NCI-H2107 (cell line): ENCODE measurements around the gene PRPH.
"Not testable (repeated sequence)": the region's sequence is repeated elsewhere in the genome, so short reads cannot be mapped to it uniquely, and the experiment has no call there.

Source experiments
- DNase-seq: peaks from one replicate; lab custom pipeline; 2025; lab: John Stamatoyannopoulos, UW

Gene PRPH

DNA sequence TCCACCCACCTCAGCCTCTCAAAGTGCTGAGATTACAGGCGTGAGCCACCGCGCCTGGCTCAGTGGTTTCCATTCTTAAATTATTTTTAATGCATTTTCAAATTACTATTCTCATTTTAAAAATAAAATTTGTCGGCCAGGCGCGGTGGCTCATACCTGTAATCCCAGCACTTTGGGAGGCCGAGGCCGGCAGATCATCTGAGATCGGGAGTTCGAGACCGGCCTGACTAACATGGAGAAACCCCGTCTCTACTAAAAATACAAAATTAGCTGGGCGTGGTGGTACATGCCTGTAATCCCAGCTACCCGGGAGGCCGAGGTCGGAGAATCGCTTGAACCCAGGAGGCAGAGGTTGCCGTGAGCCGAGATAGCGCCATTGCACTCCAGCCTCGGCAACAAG lies 38.8 kb downstream of the PRPH start:
- DNase-seq, result not testable (repeated sequence)

DNA sequence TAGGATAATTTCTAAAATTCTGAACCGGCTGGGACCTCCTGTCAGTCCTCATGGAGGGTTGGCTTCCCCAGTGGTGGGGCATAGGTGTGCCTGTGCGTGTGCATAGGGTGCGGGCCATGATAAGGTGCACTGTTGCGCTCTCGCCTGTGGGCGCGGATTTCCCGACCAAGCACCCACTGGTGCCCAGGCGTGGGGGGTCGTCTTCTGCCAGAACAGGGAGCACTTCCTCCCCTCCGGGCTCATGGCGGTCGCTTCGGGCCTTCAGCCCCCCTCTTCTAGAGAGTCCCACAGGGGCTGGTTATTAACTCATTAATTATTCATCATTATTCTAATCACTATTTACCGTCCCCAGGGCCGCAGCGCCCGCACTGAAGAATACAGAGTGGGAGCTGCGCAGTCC lies 39.3 kb downstream of the PRPH start:
- no peak for DNase-seq

GRCh38 chr12:49334681-49335080 lies 39.7 kb downstream of the PRPH start:
- DNase-seq, result no peak

- no peak for DNase-seq
Observed at GRCh38 chr12:49335118-49335954, 40.4 kb downstream of the PRPH start.

- DNase-seq, result no peak
Observed at GRCh38 chr12:49335955-49336644, 41.2 kb downstream of the PRPH start.

GRCh38 chr12:49336645-49337584 lies 42.0 kb downstream of the PRPH start, which contains the start of gene C1QL4:
Gene C1QL4 (minus strand): TSS chr12:49337188. CDS start chr12:49336477, 711 bp downstream.
- DNase-seq, result peak; percentile 43

DNA sequence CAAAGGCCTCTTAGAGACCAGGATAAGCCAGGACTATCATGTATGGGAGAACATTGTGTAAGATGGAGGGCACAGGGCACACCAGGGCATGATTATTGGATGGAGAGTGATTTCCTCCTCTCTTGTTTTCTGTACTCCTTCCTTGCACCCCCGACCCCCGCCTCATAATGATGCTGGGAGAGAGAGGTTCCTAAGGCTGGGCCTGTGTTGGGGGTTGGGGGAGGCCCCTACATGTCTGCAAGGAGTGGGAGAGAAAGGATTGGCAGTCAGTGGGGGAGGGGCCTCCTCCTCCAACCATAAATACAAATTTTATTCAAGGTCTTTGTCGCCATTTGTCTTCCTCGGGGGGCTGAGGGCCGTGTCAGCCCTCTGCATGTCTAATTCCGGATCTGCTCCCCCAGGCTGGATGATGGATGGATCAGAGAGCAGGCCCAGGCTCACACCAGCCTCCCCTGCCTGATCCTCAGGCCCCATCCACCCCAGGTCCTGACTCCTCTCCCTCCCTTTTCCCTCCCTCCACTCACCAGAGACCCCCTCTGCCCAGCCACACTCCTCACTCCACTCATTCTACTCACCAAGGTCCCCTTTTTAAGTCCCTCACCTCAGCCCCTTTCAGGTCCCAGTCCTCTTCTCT lies 44.0 kb downstream of the PRPH start:
- no peak for DNase-seq

DNA sequence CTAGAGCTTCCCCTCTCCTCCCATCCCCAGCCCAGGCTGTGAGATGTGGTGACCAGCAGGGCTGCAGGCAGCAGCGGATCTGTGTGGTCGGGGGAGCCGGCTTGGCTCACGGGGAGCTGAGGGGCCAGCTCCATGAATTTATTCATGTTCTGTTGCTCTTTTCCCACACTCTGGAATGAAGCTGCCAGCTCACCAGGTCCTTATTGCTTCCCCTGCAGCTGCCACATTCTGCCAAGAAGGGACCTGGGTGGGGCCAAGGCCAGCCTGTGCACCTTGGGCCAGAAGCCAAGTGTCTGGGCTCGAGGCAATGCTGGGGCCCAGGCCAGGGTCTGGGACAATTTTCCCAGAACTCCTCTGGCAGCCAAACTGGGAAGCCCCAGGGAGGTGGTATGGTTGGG lies 44.5 kb downstream of the PRPH start:
- DNase-seq, result no peak

GRCh38 chr12:49340095-49340870 lies 45.3 kb downstream of the PRPH start:
- no peak for DNase-seq

DNA sequence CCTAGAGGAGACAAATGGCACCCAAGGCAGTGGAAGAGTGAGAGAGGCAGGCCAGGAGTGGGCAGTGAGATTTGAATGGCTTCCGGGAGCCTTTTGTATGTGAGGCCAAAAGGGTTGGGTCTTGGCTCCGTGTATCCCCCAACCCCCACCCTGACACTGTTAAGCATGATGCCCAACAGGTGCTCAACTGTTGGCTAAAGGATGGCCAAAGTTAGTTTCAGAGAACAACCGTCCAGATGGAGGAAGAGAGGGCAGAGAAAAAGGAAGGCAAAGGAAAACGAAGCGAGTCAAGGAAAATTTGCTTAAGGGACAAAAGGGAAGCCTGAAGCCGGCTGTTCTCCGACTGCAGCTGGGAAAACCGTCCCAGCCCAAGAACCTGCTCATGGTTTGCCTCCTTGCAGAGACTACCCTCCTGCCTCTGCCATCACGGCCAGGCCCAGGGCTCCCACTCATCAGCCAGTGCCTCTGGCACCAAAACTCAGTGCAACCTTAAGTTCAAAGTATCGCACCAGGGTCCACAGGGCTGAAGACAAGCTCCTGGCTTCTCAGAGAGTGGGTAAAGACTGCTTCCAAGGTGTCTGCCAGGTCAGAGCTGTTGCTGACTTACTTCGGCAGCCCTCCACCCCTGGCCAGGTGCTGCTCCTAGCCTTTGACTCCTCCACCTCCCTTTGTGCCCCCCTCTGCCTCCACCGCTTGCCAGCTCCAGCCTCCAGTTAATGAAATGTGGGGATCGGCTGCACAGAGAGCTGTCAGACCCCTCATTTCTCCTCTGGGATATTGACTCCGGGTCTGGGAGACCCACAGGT lies 46.2 kb downstream of the PRPH start:
- DNase-seq, result no peak

DNA sequence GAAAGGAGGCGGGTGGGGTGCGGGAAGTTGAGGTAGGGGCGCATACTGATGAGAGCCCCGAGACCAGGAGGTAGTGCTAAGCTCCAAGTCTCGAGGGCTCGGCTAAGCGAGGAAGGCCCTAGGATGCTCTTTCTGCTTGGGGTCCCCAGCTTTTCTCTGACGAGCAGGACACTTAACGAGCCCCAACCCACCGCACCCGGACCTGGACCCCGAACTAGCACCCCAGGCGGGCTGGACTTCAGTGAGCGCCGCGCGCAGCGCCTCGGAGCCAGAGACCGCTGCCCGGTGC lies 46.8 kb downstream of the PRPH start:
- no peak for DNase-seq

DNA sequence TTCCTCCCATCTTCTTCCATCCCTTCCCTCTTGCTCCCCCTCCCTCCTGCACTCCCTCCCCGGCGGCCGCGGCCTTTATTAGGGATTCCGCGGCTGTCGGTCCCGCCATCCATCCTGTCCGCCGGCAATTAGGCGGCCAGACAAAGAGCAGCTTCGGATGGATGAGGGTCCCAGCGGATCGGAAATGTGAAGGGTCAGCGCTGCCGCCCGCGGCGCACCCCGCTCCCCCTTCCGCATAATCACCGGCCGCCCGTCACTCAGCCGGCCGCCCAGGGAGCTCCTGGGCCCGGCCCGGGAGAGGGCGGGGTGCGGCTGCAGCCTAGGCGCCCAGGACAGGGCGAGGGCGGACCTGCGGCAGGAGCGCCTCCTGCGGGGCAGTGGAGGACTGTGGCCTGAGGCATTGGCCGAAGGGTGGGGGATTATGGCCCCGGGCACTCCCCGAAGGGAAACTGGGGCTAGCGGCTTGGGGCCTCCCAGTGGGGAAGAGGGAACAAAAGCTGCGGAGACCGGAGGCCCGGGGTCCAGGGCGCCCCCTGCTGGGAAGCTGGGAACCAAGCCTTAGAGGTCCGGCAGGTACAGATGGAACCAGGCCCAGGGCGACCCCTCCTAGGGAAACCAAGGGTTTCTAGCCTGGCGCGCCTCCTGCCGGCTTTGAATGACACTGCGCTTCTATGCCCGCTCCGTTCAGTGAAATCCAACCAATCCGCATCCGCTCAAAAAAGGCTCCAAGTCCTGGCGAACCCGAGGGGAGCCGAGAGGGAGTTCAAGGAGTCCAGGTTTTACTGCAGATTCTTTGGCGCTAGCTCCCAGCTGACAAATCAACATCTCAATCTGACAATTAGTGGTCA lies 47.3 kb downstream of the PRPH start:
- peak; percentile 77 for DNase-seq

- no peak for DNase-seq
Observed at GRCh38 chr12:49342914-49343731, 48.2 kb downstream of the PRPH start.

GRCh38 chr12:49344486-49345050 lies 49.6 kb downstream of the PRPH start:
- no peak for DNase-seq

GRCh38 chr12:49345051-49345824 lies 50.3 kb downstream of the PRPH start:
- DNase-seq, result no peak

GRCh38 chr12:49345825-49346658 lies 51.1 kb downstream of the PRPH start:
- DNase-seq, result no peak
